ENCODE data around the gene SMIM7. TPM values are rescaled to one million over a fixed set of nuclear protein-coding genes. Genes with fewer than 3 reads are reported as not detected.

SMIM7 gene
- total RNA-seq, 1 experiment from 2014 or later: 55.9 TPM

GRCh38 chr19:16659832-16660708 lies at the start of gene SMIM7 (continued):
- TF ChIP-seq SMAD3 (CRISPR knock-in tag; IDR thresholded peaks at IDR 0.05; ENCODE audit: borderline replicate concordance): 0 out of 2 replicates have a peak, but pooled peaks have one; percentile 50
- TF ChIP-seq GTF2I (CRISPR knock-in tag; conservative IDR thresholded peaks at IDR 0.05): no peak
- TF ChIP-seq ZNF423 (CRISPR knock-in tag; IDR thresholded peaks at IDR 0.05): no peak
- TF ChIP-seq, protein P1, sequence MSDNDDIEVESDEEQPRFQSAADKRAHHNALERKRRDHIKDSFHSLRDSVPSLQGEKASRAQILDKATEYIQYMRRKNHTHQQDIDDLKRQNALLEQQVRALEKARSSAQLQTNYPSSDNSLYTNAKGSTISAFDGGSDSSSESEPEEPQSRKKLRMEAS (CRISPR knock-in tag; IDR thresholded peaks at IDR 0.05): peak; percentile 95; the same call in 1 of the 2 replicates
- TF ChIP-seq, protein P2, sequence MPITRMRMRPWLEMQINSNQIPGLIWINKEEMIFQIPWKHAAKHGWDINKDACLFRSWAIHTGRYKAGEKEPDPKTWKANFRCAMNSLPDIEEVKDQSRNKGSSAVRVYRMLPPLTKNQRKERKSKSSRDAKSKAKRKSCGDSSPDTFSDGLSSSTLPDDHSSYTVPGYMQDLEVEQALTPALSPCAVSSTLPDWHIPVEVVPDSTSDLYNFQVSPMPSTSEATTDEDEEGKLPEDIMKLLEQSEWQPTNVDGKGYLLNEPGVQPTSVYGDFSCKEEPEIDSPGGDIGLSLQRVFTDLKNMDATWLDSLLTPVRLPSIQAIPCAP (CRISPR knock-in tag; IDR thresholded peaks at IDR 0.05): peak; percentile 15; the same call in 1 of the 2 replicates
- no peak for TF ChIP-seq ZNF532 (CRISPR knock-in tag; IDR thresholded peaks at IDR 0.05; ENCODE audit: borderline replicate concordance)
- no peak for TF ChIP-seq ATF2 (CRISPR knock-in tag; IDR thresholded peaks at IDR 0.05; ENCODE audit: borderline replicate concordance, low read depth)
- TF ChIP-seq, protein P3, sequence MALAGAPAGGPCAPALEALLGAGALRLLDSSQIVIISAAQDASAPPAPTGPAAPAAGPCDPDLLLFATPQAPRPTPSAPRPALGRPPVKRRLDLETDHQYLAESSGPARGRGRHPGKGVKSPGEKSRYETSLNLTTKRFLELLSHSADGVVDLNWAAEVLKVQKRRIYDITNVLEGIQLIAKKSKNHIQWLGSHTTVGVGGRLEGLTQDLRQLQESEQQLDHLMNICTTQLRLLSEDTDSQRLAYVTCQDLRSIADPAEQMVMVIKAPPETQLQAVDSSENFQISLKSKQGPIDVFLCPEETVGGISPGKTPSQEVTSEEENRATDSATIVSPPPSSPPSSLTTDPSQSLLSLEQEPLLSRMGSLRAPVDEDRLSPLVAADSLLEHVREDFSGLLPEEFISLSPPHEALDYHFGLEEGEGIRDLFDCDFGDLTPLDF (CRISPR knock-in tag; IDR thresholded peaks at IDR 0.05): no peak
- no peak for TF ChIP-seq ATF6 (CRISPR knock-in tag; IDR thresholded peaks at IDR 0.05)
- no peak for TF ChIP-seq FOXJ3 (CRISPR knock-in tag; IDR thresholded peaks at IDR 0.05; ENCODE audit: borderline replicate concordance)
- TF ChIP-seq ZNF317 (CRISPR knock-in tag; IDR thresholded peaks at IDR 0.05; ENCODE audit: borderline replicate concordance, low read depth): no peak

- no peaks in the 10 kb centered on the region for H3K36me3 Mint-ChIP-seq
- H3K4me3 Mint-ChIP-seq: no peak overlapping the region
- ChIA-PET POLR2A (no interaction called here), CTCF (interaction anchor here (2.5 kb wide), 1 partner anchor 11 kb away, joined by 13 read pairs; no protein-coding TSS in a partner anchor)
- peaks cover 3% of the 10 kb centered on the region; the same call in 1 of the 2 replicates for H3K27me3 Mint-ChIP-seq (ENCODE audit: low read depth)
- ATAC-seq: no peak
- no peak overlapping the region for H3K27ac Mint-ChIP-seq
- H3K4me1 Mint-ChIP-seq: no peaks in the 10 kb centered on the region
- no peaks in the 10 kb centered on the region for H3K9me3 Mint-ChIP-seq
- TF ChIP-seq, protein P4, sequence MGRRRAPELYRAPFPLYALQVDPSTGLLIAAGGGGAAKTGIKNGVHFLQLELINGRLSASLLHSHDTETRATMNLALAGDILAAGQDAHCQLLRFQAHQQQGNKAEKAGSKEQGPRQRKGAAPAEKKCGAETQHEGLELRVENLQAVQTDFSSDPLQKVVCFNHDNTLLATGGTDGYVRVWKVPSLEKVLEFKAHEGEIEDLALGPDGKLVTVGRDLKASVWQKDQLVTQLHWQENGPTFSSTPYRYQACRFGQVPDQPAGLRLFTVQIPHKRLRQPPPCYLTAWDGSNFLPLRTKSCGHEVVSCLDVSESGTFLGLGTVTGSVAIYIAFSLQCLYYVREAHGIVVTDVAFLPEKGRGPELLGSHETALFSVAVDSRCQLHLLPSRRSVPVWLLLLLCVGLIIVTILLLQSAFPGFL (CRISPR knock-in tag; IDR thresholded peaks at IDR 0.05; ENCODE audit: borderline replicate concordance): no peak
- no peak for DNase-seq (ENCODE audit: low spot score)
These were observed 43.7 kb upstream of the SMIM7 start for GRCh38 chr19:16703677-16704076.

All from WTC11 (cell line).